K562 (cell line): ENCODE data around the gene HGFAC. TPM values are rescaled to one million over a fixed set of nuclear protein-coding genes. Genes with fewer than 3 reads are reported as not detected.

Experiments
- BDP1 ChIP-seq: IDR thresholded peaks from 3 replicates; pipeline ENCODE4 v1.6.1; 2011; ENCODE audit not compliant: insufficient read length, insufficient read depth
- CREB1 ChIP-seq, 2 experiments: sonication (generic) in 1 of 2; formaldehyde crosslinking in 1 of 2; IDR thresholded peaks; 2 replicates each; pipeline versions ENCODE4 v1.6.1 to v1.8.0; 2012 to 2022; ENCODE audit warnings: inconsistent platforms in 1 of 2, mild to moderate bottlenecking in 1 of 2, missing genetic modification reagents in 1 of 2, moderate library complexity in 1 of 2
- EP300 ChIP-seq: IDR thresholded peaks from 2 replicates; pipeline ENCODE4 v1.6.1; 2012; ENCODE audit warnings: low read length, improper control_type of control experiment
- ETS2 ChIP-seq: IDR thresholded peaks from 2 replicates; pipeline ENCODE4 v1.6.1; 2016; ENCODE audit warnings: borderline replicate concordance, missing genetic modification characterization, mild to moderate bottlenecking, moderate library complexity, missing compliant biosample characterization; ENCODE audit not compliant: poor library complexity, severe bottlenecking
- HNRNPUL1 ChIP-seq: fragments of 200-400 bp; formaldehyde crosslinking; IDR thresholded peaks from 2 replicates; pipeline ENCODE4 v1.6.1; 2017; ENCODE audit warnings: low read length
- MED1 ChIP-seq: sonication (generic); formaldehyde crosslinking; IDR thresholded peaks from 2 replicates; pipeline ENCODE4 v1.8.1; 2023; ENCODE audit warnings: missing genetic modification reagents, borderline replicate concordance
- NFXL1 ChIP-seq: fragments of 450-650 bp; formaldehyde crosslinking; IDR thresholded peaks from 2 replicates; pipeline ENCODE4 v1.4.0; 2021; ENCODE audit warnings: mild to moderate bottlenecking
- POU5F1 ChIP-seq: fragments of 150-350 bp; IDR thresholded peaks from 2 replicates; pipeline ENCODE4 v1.6.1; 2014; ENCODE audit warnings: borderline replicate concordance, low read length, low read depth, mild to moderate bottlenecking; ENCODE audit not compliant: partially characterized antibody
- PRMT5 ChIP-seq: sonication (generic); formaldehyde crosslinking; IDR thresholded peaks from 2 replicates; pipeline ENCODE4 v1.5.0; 2020; ENCODE audit warnings: missing genetic modification reagents
- RUNX1 ChIP-seq: sonication (generic); IDR thresholded peaks from 2 replicates; pipeline ENCODE4 v1.6.1; 2016; ENCODE audit warnings: antibody characterized with exemption, low read depth
- SMC3 ChIP-seq: conservative IDR thresholded peaks from 2 replicates; pipeline ENCODE4 v1.6.1; 2011; ENCODE audit warnings: low read depth, low read length, improper control_type of control experiment; ENCODE audit not compliant: insufficient read depth
- SP2 ChIP-seq: IDR thresholded peaks from 2 replicates; pipeline ENCODE4 v1.6.1; 2011; ENCODE audit warnings: mild to moderate bottlenecking, low read depth, low read length, moderate library complexity; ENCODE audit not compliant: poor library complexity, severe bottlenecking; ENCODE audit errors: extremely low read depth
- TAF9B ChIP-seq: fragments of 450-650 bp; IDR thresholded peaks from 2 replicates; pipeline ENCODE4 v1.6.1; 2018; ENCODE audit warnings: mild to moderate bottlenecking; ENCODE audit not compliant: partially characterized antibody
- USF1 ChIP-seq: sonication (generic); formaldehyde crosslinking; IDR thresholded peaks from 2 replicates; pipeline ENCODE4 v1.9.0; 2022; ENCODE audit warnings: mild to moderate bottlenecking, missing genetic modification reagents
- YY1 ChIP-seq, 3 experiments: IDR thresholded peaks; 2 replicates each; pipeline ENCODE4 v1.6.1; 2011; ENCODE audit warnings: low read length in 2 of 3, mild to moderate bottlenecking in 2 of 3, moderate library complexity in 2 of 3, borderline replicate concordance in 1 of 3, control low read depth in 1 of 3, low read depth in 1 of 3; ENCODE audit not compliant: insufficient read depth in 3 of 3, insufficient replicate concordance in 2 of 3, control insufficient read depth in 1 of 3, insufficient read length in 1 of 3; ENCODE audit errors: extremely low read depth in 1 of 3
- ZNF165 ChIP-seq: fragments of 250-450 bp; sonication (Bioruptor Pico); IDR thresholded peaks from 2 replicates; pipeline ENCODE4 v1.4.0; 2020; ENCODE audit warnings: borderline replicate concordance
- ZNF57 ChIP-seq: fragments of 450-650 bp; formaldehyde crosslinking; IDR thresholded peaks from 2 replicates; pipeline ENCODE4 v1.4.0; 2020; ENCODE audit warnings: mild to moderate bottlenecking, moderate library complexity
- polyA plus RNA-seq, 8 experiments: library from polyadenylated mRNA; depleted of rRNA in 4 of 8; stranded (reverse) in 5 of 8; unstranded in 3 of 8; fragments of >200 nt; fragmentation: Nextera tagmentation in 2 of 8; fragmentation: Illumina TruSeq in 1 of 8; extraction: Ambion mirVana in 2 of 8; extraction: Trizol in 1 of 8; gene quantifications; 2 replicates each; pipeline versions ENCODE4 v1.2.1 to v1.2.3, GENCODE V29; 2011 to 2014; ENCODE audit warnings: inconsistent platforms in 1 of 8, missing spikeins in 1 of 8
- total RNA-seq, 7 experiments: library from RNA; depleted of rRNA in 6 of 7; stranded (reverse); fragments of >200 nt in 6 of 7; fragmentation: Illumina TruSeq in 2 of 7; extraction: Trizol in 2 of 7; gene quantifications; 2 replicates each; pipeline versions ENCODE4 v1.2.1 to v1.2.3, GENCODE V29; 2011 to 2021; ENCODE audit warnings: low replicate concordance in 1 of 7
- TF ChIP-seq, protein P1 (sequence below), 3 experiments: fragments of 200-800 bp in 1 of 3; fragments of 250-450 bp in 1 of 3; fragments of 450-650 bp in 1 of 3; sonication (Bioruptor Pico) in 1 of 3; sonication (Bioruptor generic) in 1 of 3; formaldehyde crosslinking in 1 of 3; IDR thresholded peaks; 2 replicates each; pipeline versions ENCODE4 v1.6.1 to v1.8.0; 2016 to 2022; ENCODE audit warnings: mild to moderate bottlenecking in 2 of 3, missing genetic modification characterization in 2 of 3, missing compliant biosample characterization in 1 of 3, moderate library complexity in 1 of 3
- TF ChIP-seq, protein P2 (sequence below), 3 experiments: IDR thresholded peaks in 2 of 3; conservative IDR thresholded peaks in 1 of 3; 2 replicates each; pipeline ENCODE4 v1.5.1; 2011 to 2012; ENCODE audit warnings: low read length in 3 of 3, mild to moderate bottlenecking in 3 of 3, control low read depth in 2 of 3, improper control_type of control experiment in 1 of 3, inconsistent platforms in 1 of 3, low read depth in 1 of 3, mixed read lengths in 1 of 3, moderate library complexity in 1 of 3; ENCODE audit not compliant: insufficient read depth in 2 of 3
- TF ChIP-seq, protein P3 (sequence below): fragments of 250-450 bp; sonication (Bioruptor Pico); IDR thresholded peaks from 2 replicates; pipeline ENCODE4 v1.8.0; 2021; ENCODE audit warnings: borderline replicate concordance, mild to moderate bottlenecking, moderate library complexity; ENCODE audit not compliant: poor library complexity, severe bottlenecking

Gene HGFAC
- total and polyA plus RNA-seq, 9 of the 15 experiments (the other 6 are each of a cell fraction or from before 2014, with no cell fraction given): 0.13 TPM; not detected in 8

DNA sequence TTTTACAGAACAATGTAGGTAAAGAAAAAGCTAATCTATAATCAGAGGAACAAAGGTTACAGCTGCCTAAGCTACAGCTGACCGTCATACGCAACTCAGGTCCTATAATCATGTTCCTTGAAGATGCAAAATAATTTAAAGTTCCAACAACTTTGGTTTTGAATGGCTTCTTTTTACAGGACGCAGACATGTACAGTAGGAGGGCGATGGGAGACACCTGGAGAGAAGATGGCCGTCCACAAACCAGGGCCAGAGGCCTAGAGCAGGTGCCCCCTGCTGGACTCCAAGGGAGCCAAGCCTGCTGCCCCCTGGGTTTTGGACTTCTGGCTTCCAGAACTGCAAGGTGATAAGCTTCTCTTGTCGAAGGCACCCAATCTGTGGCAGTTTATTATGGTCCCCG is 10.6 kb downstream of the HGFAC start (continued):
- TF ChIP-seq, protein P1, sequence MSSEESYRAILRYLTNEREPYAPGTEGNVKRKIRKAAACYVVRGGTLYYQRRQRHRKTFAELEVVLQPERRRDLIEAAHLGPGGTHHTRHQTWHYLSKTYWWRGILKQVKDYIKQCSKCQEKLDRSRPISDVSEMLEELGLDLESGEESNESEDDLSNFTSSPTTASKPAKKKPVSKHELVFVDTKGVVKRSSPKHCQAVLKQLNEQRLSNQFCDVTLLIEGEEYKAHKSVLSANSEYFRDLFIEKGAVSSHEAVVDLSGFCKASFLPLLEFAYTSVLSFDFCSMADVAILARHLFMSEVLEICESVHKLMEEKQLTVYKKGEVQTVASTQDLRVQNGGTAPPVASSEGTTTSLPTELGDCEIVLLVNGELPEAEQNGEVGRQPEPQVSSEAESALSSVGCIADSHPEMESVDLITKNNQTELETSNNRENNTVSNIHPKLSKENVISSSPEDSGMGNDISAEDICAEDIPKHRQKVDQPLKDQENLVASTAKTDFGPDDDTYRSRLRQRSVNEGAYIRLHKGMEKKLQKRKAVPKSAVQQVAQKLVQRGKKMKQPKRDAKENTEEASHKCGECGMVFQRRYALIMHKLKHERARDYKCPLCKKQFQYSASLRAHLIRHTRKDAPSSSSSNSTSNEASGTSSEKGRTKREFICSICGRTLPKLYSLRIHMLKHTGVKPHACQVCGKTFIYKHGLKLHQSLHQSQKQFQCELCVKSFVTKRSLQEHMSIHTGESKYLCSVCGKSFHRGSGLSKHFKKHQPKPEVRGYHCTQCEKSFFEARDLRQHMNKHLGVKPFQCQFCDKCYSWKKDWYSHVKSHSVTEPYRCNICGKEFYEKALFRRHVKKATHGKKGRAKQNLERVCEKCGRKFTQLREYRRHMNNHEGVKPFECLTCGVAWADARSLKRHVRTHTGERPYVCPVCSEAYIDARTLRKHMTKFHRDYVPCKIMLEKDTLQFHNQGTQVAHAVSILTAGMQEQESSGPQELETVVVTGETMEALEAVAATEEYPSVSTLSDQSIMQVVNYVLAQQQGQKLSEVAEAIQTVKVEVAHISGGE (CRISPR knock-in tag; IDR thresholded peaks at IDR 0.05): no peak
- TF ChIP-seq, protein P2, sequence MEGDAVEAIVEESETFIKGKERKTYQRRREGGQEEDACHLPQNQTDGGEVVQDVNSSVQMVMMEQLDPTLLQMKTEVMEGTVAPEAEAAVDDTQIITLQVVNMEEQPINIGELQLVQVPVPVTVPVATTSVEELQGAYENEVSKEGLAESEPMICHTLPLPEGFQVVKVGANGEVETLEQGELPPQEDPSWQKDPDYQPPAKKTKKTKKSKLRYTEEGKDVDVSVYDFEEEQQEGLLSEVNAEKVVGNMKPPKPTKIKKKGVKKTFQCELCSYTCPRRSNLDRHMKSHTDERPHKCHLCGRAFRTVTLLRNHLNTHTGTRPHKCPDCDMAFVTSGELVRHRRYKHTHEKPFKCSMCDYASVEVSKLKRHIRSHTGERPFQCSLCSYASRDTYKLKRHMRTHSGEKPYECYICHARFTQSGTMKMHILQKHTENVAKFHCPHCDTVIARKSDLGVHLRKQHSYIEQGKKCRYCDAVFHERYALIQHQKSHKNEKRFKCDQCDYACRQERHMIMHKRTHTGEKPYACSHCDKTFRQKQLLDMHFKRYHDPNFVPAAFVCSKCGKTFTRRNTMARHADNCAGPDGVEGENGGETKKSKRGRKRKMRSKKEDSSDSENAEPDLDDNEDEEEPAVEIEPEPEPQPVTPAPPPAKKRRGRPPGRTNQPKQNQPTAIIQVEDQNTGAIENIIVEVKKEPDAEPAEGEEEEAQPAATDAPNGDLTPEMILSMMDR (IDR thresholded peaks at IDR 0.05 in 2 of 3, conservative IDR thresholded peaks at IDR 0.05 in 1 of 3; ENCODE audit: insufficient read depth in 2 of 3, low read depth in 1 of 3, low read length in 3 of 3): peak; percentile 70 to 88 (median 71)
- TF ChIP-seq EP300 (0 out of 2 replicates have a peak, but pooled peaks have one; percentile 11), ZNF57 (CRISPR knock-in tag) (no peak), ETS2 (no peak), HNRNPUL1 (no peak), NFXL1 (CRISPR knock-in tag) (no peak), SMC3 (peak; percentile 40; the same call in 1 of the 2 replicates), YY1 (IDR thresholded peaks at IDR 0.05; ENCODE audit: borderline replicate concordance in 1 of 3, control insufficient read depth in 1 of 3, extremely low read depth in 1 of 3, insufficient read depth in 3 of 3, insufficient read length in 1 of 3, insufficient replicate concordance in 2 of 3, low read depth in 1 of 3, low read length in 2 of 3) (peak in 2 of 3 experiments; percentile 80 to 94), RUNX1 (no peak), BDP1 (no peak), CREB1 (IDR thresholded peaks at IDR 0.05) (no peak), CREB1 (CRISPR knock-in tag; IDR thresholded peaks at IDR 0.05) (no peak), POU5F1 (no peak), SP2 (no peak), MED1 (CRISPR knock-in tag) (no peak), ZNF165 (CRISPR knock-in tag) (no peak), TAF9B (no peak), USF1 (CRISPR knock-in tag) (no peak), PRMT5 (CRISPR knock-in tag) (no peak)
- TF ChIP-seq, protein P3, sequence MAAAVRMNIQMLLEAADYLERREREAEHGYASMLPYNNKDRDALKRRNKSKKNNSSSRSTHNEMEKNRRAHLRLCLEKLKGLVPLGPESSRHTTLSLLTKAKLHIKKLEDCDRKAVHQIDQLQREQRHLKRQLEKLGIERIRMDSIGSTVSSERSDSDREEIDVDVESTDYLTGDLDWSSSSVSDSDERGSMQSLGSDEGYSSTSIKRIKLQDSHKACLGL (CRISPR knock-in tag): no peak
